ENCODE measurements around the gene ATP2A2. TPM values are rescaled to one million over a fixed set of nuclear protein-coding genes. Genes with fewer than 3 reads are reported as not detected.

ATP2A2 gene
- total RNA-seq, 1 donor from 2014 or later = 157 TPM

DNA sequence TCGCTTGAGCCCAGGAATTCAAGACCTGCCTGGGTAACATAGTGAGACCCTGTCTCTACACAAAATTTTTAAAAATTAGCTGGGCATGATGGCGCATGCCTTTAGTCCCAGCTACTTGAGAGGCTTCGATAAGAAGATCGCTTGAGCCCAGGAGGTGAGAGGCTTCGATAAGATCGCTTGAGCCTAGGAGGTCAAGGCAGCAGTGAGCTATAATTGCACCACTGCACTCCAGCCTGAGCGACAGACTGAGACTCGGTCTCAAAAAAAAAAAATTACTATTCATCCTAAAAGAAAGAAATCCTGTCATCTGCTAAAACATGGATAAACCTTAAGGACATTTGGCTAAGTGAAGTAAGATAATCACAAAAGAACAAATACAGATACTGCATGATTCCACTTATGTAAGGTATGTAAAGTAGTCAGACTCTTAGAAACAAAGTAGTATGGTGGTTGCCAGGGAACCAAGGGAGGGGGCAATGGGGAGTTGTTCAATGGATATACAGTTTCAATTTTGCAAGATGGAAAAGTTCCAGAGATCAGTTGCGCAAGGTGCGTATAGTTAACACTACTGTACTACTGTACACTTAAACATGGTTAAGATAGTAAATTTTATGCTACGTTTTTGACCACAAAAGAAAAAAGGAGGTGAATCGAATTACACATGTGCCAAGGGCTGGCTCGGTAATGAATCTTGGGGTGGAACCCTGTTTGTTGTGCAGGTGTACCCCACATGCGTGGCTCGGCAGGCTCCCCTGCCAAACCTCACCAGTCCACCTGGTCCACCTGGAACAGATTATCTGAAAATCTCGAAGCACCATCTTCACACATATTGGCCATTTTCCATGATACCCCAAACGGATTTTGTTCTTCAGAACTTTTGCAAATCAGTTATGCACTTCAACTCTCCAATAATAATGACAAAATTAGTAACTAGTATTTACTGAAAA is 18.3 kb upstream of the ATP2A2 start:
- no peak for DNase-seq (ENCODE audit: low read depth)

DNA sequence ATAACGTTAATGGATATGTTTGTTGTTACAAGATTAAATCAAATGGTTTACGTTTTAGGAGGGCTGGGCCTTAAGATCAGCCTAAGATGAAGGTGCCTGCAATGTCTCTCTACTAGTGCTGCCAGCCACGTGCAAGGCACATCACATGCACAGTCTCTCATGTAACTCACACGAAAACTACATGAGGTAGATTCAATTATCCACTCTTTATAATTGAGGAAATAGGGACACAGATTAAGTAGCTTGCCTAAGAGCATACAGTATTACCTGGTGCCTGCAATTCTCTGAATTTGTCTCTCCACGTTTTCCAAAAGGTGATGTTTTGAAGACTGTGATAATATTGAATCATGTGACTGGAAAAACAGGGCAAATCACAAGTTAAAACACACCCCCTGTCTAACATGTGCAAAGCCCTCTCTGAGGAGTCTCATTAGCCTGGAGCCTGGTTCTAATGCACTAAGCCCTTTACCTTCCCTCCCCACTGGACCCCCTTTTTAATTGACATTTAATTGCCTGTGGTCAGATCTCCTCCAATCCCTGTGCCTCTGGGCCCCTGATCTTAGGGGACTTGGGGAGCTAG is 14.6 kb upstream of the ATP2A2 start:
- DNase-seq (ENCODE audit: low read depth) = no peak

- no peak for DNase-seq (ENCODE audit: low read depth)
Observed at GRCh38 chr12:110266980-110267620, 13.9 kb upstream of the ATP2A2 start.

GRCh38 chr12:110269622-110270124 is 11.4 kb upstream of the ATP2A2 start:
- DNase-seq (ENCODE audit: low read depth) = peak; percentile 79

GRCh38 chr12:110270125-110270962 is 10.7 kb upstream of the ATP2A2 start:
- peak; percentile 53 for DNase-seq (ENCODE audit: low read depth)

- no peak for DNase-seq (ENCODE audit: low read depth)
Observed at GRCh38 chr12:110271015-110271414, 10.0 kb upstream of the ATP2A2 start.

DNA sequence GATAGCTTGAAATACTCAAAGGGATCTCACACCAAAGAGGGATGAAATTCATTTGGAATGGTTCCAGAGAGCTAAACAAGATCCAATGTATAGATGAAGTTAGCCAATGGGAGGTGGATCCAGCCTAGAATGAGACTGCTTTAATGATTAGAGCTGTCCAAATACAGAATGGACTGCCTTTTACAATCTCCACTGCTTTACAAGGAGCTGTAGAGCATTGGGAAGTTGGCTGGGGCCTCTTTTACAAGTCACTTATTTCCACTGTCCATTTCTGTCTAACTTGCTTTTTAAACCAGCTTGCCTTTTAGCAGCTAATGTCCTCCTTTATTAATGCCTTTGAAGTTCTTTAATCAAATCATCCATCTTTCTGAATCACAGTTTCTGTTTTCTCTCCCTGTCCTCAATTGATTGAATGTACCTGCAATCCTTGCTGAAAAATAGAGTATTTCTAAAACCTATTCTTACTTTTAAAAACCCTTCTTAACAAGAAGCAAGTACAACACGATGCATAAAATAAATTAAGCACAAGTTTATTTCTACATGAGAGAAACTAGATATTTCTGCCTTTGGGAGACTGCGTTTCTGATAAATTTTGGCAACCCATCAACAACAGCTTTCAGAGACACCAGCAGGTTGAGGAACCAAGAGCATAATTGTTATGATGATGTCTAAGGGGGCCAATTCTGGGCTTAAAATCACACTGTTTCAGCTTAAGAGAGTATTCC is 3.4 kb upstream of the ATP2A2 start:
- DNase-seq (ENCODE audit: low read depth) = no peak

DNA sequence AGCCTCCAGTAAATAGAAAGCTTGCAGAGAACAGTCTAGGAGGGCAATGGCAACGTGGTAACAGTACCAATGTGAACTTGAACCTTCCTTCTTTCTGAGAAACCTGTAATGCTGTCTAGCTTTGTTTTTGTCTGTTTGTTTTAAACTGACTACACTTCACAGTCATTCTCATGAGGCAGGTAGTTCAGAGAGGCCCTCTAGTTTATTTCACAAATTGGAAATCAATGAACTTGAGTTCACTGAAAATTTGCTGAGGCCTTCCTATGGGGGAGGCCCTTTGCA is 2.9 kb upstream of the ATP2A2 start:
- DNase-seq (ENCODE audit: low read depth) = no peak

- DNase-seq (ENCODE audit: low read depth) = no peak
Observed at GRCh38 chr12:110279566-110280375, 1.3 kb upstream of the ATP2A2 start.

DNA sequence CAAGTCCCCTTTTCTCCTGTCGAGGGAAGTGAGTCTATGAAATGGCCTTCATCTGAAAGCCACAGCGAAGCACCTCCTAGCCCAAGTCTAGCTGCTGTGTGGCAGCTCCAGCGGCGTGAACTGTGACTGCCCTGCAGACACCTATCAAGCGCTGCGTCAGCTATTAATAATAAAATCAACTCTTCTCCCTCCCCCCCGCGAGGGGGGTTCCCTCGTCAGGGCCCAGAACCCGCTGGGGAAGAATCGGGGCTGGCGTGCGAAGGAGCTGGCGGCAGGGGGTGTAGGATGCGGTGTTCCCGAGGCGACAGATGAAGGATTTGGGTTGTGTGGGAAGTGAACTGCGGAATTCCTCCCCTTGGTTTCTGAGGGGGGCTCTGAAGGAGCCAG is 662 bp upstream of the ATP2A2 start:
- no peak for DNase-seq (ENCODE audit: low read depth)

- DNase-seq (ENCODE audit: low read depth) = no peak
Observed at GRCh38 chr12:110281549-110282299, 677 bp downstream of the ATP2A2 start.

DNA sequence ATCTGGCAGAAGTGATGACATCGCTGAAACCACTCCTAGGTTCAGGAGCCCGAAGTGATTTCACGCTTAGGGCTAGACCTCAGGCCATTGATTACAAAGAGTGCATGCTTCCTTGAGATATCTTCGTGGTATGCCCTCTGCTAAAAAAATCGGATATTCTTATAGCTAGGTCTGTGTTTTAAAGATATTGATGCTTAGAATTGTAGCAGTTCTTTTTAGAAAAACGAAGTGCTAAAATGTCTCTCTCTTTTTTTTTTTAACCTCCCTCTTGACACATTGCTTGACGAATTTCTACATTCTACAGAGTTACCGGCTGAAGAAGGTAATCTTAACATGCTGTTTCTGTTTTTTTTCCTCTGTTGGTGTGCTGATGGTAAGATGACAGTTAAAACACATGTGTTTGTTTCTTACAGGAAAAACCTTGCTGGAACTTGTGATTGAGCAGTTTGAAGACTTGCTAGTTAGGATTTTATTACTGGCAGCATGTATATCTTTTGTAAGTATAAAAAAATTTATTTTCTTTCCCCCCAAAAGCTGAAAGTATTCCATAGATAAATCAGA is 1.3 kb downstream of the ATP2A2 start:
- peak; percentile 42 for DNase-seq (ENCODE audit: low read depth)

- DNase-seq (ENCODE audit: low read depth) = no peak
Observed at GRCh38 chr12:110282956-110283817, 2.1 kb downstream of the ATP2A2 start.

DNA sequence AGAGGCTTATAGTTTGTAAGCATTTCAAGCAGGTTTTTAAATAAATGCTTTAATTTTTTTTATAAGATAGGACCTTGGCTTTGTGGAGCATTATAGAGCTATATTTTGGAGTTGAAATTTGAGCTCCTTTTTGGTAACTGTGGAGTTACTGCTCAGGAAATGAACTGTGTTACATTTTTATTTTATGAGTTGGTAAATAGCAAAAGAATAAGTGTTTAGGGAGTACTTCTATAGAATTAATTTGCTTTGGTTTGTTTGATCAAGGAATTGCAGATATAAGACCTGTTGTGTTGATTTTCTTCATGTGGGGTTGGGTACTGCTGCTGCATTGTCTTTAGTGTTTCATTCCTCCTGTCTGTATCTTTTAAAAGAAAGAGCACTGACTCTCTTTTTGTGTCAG is 3.5 kb downstream of the ATP2A2 start:
- DNase-seq (ENCODE audit: low read depth) = no peak

DNA sequence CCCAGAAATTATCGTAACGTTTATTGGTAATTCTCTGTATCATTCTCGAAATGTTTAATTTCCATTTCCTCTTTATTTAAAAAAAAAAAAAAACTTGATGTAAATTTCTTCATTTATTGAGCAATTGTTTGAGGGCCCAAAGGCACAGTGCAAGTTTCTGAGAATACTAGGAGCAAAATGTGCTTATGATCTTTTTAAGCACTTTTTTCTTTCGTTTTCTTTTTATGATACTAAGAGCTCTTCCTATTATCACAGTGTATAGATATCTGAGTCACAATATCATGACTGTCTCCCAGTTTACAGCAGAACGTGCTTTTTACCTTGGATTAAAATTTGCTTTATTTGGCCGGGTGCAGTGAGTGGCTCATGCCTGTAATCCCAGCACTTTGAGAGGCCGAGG is 5.6 kb downstream of the ATP2A2 start:
- no peak for DNase-seq (ENCODE audit: low read depth)

DNA sequence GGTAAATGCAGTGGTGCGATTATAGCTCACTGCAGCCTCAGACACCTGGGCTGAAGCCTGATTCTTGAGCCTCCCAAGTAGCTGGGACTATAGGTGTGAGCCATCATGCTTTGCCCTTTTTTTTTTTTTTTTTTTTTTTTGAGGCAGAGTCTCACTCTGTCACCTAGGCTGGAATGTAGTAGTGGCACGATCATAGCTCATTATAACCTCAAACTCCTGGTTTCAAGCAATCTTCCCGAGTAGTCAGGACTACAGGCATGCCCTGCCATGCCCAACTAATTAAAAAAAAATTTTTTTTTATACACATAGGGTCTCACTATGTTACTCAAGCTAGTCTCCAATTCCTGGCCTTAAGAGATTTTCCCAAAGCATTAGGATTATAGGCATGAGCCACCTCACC is 6.9 kb downstream of the ATP2A2 start:
- no peak for DNase-seq (ENCODE audit: low read depth)

DNA sequence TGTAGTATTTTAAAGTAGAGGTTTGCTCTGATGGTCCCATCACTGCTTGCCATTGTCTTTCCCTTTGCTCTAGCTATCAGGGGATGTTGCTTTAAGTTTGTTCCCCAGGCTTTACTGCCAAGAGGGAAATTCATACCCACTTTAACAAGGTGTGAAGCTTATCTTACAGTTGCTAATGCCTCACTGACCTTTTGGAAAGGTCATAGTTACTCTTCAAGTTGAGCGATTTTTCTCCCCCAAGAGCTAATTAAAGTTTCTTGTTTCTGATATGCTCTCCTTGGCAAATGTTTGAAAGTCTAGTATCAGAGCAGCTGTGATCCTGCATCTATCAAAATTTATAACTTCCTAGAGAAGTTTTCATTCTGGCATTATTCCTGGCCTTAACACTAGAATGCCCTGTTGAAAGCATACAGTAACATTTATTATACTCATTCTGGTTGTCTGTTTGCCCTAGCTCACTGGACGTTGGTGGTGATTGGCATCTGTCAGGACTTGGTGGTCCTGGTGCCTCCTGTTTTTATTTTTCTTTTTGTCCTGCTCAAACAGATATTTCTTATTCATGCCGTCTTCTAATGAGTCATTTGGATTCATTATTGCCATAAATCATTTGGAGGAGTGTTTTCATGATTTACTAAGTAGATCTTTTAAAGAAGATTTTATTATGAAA is 8.1 kb downstream of the ATP2A2 start:
- DNase-seq (ENCODE audit: low read depth) = no peak

DNA sequence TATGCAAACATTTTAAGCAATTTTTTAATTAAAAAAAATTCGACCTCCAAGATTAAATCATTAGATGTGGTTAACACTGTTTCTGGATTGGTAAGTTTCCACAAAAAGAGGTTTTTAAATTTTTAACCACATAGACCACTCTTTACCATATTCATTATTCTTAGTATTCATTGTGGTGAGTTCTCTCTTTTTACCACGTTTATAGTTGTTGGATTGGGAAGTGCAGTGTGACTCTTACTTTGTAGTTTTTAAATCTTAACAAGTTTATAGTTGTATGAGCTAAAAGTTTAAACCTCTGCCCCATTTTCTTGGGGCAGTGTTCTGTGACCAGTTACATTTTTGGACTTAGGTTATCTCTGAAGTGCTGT is 8.6 kb downstream of the ATP2A2 start:
- DNase-seq (ENCODE audit: low read depth) = no peak
